Fibroblast of peridontal ligament (primary cell): ENCODE data around the gene ZFYVE28.

Experiments
- DNase-seq: peaks from one replicate; pipeline ENCODE4 v3.0.0-alpha.2; 2010; ENCODE audit errors: extremely low read depth

Gene ZFYVE28

DNA sequence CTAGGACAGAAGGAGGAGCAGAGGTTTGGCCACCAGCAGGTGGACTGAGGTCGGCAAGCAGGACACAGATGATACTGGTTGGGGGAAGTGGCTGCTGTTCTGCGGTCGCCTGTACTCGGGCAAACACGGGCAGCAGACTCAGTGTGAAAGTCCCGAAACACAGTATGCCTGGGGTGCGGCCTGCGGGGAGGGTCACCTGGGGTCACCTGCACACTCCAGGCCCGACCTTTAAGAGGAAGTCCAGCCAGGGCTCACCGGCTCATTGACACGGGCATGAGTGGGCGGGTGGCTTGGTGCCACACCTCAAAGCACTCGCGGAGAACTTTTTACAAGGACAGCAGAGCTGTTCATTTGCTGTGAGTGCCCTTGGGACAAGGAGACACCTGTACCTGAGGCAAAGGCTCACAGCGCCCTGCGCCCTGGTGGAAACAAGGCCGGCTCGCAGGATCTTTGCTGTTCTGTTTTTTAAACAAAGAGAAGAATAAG lies 85.0 kb downstream of the ZFYVE28 start:
- DNase-seq = no peak

DNA sequence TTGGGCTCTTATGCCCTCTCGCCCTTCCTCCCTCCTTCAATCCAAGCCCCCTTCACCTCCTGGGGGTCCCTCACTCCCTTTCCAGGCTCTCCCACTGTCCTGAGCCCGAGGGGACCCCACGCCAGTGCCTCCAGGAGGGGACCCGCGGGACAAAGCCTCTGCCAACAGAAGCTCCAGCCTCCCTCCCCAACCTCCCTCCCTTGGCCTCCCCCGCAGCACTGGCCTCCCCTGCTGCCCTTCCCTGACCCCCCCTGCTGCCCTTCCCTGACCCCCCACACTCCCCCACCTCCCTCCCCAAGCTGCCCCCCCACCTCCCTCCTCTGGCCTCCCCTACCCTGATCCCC lies 85.5 kb downstream of the ZFYVE28 start:
- DNase-seq = no peak

DNA sequence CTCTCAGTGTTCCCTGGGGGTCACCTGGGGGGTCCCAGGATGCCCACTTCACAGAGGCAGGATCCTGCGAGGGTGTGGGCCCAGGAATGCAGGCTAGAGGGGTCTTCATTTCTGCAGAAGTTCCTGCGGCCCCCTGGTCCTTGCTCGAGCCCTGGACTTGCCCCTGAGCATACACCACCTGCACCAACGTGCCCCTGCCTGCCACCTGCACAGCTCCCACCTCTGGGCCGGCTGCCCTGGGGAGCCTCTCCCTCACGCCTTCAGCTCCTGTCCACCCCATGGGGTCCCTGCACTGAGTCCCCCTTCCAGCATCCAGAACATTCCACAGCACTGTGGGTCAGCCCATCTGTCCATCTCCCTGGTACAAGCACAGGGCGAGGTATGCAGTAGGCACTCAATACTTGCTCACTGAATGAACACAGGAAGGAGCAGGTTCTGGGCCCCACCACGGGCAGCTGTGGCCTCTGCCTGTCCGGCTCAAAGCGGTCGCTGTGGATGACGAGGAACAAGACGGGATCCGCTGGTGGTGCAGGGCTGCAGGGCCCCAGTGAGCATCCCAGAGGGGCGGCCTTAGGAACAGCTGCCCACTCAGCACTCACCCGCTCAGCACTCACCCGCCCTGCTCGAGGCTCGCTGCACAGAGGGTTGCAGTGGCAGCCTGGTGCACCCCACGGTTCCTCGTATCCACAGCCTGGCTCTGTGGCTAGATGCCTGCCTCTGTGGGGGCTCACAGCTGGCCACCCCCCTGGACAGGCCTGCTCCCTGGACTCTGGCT lies 86.1 kb downstream of the ZFYVE28 start:
- DNase-seq = no peak

DNA sequence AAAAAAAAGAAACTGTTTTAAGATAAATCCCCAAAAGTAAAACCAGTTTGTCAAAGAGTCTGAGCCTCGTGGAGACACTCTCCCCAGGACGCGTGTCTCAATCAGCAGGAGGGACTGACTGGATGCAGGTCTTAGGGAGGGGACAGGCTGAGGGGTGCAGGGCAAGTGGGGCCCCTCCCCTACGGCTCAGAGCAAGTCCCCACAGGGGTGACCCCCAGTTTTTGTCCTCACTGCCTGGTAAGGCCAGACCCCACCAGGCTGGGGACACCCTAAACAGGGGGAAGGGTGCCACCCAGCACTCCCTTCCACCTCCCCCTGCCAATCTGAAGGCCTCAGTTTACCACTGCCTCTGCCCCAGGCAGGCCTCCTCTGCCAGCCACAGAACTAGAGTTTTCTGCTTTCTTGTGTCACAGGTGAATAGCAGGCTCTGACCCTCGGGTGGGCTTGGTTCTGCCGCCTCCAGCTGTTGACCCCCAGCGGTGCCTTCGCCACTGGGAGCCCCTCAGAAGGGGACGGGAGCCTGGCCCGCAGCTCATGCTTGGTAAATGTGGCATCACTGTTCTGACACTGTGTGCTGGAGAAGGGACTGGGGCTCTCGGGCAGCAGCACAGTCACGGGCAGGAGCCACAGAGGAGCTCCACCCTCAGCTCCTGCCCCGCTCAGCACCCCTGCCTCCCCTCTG lies 86.8 kb downstream of the ZFYVE28 start:
- no peak for DNase-seq

DNA sequence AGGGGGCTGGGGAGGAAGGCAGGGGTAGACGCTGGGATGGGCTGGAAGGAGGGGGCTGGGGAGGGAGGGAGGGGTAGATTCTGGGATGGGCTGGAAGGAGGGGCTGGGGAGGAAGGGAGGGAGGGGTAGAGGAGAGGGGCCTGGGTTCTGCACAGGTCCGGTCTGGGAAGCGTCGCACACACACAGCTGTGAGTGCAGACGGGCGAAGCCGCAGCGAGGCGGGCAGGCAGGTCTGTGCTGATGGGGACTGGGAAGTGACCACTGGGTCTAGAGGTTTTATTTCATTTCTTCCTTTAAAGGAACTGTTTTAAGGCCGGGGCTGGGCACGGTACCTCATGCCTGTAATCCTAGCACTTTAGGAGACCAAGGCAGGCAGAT lies 87.4 kb downstream of the ZFYVE28 start:
- DNase-seq = no peak

DNA sequence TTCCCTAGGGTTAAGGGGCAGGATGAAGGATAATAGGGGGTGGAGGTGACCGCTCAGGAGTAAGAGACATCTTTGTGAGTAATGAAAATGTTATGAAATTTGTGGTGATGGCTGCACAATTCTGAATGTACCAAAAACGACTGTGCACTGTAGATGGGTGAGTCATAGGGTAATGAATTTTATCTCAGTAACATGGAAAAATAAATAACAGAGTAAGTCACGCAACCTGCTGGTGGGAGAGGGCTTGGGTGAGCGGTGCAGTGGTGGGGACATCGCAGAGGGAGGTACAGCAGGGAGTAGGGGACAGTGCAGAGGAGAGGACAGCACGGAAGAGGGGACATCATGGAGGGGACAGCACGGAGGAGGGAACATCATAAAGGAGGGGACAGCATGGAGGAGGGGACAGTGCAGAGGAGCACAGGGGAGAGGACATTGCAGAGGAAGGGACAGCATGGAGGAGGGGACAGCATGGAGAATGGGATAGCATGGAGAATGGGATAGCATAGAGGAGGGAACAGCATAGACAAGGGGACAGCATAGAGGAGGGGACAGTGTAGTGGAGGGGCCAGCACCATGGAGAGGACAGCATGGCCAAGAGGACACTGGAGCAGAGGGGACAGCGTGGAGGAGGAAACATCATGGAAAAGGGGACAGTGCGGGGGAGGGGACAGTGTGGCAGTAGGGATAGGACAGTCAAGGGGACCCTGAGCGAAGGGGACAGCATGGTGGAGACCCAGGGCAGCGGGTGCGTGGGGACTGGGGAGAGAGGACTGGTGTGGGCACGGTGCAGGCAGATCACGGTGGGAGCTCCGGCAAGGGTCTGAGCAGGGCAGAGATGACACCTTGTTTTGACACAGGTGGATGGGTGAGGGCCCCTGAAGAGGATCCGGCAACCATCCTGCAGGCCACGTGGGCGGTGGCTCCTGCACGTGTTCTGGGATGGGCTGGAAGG lies 88.1 kb downstream of the ZFYVE28 start:
- DNase-seq = peak; percentile 88

DNA sequence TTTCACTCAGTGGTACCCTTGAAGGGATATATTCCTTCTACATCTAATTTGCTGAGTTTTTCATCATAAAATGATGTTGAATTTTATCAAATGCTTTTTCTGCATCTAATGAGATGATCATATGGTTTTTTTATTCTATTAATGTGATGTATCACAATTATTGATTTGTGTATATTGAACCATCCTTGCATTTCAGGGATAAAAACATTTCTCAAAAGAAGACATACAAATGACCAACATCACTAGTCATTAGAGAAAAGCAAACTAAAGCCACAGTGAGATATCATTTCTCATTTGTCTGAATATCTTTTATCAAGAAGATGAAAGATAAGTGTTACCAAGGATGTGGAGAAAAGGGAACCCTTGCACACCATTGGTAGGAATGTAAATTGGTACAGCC lies 90.9 kb downstream of the ZFYVE28 start:
- no peak for DNase-seq

DNA sequence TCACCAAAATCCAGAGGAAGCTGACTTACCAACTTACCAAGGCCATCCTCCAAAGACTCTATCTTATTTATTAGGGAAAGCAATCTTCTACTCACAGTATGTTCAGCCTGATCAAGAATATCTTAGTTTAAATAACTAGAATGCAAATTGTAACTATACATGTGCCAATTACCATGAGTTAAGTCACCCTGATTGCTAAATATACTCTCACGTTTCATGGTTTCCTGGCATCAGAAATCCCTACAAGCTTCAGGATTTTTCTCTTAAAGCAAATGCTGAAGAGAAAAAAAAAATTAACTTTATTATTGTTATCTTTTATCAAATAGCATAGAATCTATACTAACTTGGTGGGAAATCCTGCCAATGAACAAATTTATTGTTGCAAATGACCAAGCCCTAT lies 93.6 kb downstream of the ZFYVE28 start:
- DNase-seq = peak; percentile 69

DNA sequence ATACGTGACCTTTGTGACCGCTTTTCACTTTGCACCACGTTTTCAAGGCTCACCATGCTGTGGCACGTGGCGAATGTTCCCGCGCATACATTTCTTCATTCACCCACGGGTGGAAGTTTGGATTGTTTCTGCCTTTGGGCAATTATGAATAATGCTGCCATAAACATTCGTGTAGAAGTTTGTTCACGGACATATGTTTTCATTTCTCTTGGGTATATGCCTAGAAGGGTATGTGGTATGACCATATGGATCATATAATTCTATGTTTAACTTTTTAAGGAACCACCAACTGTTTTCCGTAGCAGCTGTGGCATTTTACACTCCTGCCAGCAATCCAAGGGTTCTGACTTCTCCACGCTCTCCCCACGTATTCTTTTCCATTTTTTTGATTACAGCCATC lies 95.6 kb downstream of the ZFYVE28 start:
- peak; percentile 68 for DNase-seq

DNA sequence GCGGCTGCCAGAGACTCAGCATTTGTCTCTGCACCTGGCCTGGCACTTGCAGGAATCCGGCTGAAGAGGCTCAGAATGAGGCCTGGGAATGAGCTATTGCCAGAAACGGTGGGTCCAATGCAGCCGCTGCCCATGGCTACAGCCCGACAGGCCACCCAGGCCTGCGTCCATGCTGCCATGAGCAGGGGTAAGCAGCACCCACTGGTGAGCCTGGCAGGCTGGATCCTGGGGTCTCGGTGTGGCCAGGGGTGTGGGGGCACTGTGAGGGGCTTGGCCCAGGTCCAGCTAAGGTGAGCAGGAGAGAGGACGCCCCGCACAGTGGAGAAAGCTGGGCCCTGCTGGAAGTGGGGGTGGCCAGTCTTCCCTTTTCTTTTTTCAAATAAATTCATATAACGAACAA lies 96.2 kb downstream of the ZFYVE28 start:
- DNase-seq = no peak

DNA sequence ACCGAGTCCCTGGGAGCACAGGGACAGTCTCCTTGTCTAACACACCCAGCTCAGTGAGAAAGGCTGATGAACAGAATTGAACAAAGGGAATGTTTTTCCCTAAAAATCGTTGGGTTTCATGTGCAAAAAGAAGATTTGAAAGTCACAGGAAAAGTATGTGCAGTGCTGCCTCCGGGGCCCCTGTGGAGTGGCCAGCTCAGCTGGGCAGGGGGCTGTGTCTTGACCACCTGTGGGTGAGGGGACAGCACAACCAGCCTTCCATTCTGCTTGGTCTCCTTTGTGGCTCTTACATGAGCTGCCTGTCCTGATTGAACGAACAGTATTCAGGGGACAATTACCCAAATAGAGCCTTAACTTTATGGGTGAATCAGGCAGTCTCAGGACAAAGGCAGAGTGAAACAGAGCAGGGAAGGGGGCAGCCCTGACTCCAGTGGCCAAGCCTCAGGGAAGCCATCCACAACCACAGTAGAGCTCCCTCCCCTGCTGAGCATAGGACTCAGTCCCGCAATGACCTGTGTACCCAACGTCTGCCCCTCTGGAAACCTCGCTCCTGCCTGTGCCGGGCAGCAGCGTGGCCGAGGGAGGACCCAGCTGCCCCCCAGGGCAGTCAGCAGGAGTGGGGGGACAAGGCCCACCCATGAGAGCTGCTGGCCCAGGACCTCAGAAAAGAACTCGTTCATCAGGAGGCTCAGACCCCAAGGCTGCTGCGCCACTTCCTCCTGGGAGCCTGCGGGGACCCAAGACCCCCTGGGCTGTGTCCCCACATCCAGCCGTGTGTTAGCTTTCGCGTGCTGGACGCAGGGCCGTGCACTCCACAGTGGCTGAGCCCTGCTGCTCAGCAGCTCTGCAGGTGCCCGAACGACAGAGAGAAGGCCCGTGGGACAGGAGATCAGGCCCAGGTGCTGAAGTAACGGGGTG lies 96.9 kb downstream of the ZFYVE28 start:
- no peak for DNase-seq

DNA sequence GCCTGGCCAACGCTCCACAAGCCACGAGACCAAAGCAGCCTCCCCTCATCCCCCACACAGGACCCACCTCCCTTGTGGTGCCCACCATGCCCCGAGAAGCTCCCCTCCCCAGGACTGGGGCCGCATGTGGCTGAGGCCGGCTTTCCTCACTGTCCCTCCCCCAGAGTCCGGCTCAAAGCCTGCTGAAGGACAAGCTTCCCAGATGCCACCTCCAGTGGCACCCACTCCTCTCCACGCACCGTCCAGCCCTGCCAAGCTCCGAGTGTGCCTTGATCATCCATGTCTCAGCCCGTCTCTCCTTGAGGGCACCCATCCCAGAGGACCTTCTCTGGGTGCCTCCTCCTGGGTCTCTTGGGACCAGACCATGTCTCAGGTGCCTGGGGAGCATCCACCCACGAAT lies 97.7 kb downstream of the ZFYVE28 start:
- DNase-seq = no peak

DNA sequence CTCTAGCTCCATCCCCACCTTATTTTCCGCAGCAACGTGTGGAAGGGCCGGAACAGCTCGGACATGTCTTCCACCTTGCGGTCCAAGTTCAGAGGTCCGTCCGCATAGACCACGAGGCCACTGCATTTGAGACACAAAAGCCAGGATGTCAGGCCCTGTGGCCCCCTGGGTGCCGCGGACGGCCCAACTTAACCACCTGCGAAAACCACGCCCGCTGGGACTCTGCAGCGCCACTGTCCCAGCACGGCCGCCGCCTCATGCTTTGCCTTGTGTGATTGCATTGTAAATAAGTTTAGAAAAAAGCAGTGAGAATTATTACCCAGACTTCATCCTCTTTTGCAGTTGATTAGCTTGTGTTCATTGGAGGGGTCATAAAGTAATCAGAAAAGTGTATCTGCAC lies 98.3 kb downstream of the ZFYVE28 start:
- DNase-seq = no peak

DNA sequence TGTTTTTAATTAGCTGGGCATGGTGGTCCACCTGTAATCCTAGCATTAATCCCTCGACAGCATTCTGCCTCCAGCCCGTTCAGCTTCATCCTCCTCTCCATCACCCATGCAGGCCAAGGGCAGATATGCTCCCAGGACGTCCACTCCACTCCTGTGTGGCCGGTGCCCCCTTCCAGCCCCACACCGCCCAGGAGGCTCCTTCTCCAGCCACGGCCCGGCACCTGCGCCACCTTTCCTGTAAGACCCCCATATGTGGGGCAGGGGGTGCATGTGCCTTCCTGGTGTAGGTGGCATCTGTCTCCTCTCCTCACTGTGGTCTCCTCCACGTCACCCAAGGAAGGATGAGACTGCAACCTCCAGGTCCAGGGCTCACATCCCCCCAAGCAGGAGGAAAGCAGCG lies 99.6 kb downstream of the ZFYVE28 start:
- no peak for DNase-seq

DNA sequence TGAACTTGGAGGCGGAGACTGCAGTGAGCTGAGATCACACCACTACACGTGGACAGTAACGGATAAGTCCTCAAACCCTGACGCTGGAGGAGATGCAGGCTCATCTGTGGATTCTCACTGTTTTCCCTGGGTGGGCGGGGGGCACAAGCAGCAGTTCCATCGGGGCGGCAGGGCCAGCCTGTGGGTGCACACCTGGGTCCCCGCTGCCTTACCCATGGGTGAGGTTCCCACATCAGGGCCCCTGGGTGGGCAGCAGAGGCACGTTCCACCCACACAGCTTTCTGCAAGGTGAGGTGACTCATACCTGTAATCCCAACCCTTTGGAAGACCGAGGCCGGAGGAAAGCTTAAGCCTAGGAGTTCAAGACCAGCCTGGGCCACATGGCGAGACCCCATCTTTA lies 100.0 kb downstream of the ZFYVE28 start:
- no peak for DNase-seq

DNA sequence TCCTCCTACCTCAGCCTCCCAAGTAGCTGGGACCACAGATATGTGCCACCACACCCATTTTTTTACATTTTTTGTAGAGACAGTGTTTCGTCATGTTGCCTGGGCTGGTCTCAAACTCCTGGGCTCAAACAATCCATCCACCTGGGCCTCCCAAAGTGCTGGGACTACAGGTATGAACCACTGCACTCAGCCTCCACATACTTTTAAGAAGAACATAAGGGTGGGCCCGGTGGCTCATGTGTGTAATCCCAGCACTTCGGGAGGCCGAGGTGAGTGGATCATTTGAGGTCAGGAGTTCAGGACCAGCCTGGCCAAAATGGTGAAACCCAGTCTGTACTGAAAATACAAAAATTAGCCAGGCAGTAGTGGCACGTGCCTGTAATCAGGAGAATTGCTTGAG lies 105.1 kb downstream of the ZFYVE28 start:
- DNase-seq = no peak

DNA sequence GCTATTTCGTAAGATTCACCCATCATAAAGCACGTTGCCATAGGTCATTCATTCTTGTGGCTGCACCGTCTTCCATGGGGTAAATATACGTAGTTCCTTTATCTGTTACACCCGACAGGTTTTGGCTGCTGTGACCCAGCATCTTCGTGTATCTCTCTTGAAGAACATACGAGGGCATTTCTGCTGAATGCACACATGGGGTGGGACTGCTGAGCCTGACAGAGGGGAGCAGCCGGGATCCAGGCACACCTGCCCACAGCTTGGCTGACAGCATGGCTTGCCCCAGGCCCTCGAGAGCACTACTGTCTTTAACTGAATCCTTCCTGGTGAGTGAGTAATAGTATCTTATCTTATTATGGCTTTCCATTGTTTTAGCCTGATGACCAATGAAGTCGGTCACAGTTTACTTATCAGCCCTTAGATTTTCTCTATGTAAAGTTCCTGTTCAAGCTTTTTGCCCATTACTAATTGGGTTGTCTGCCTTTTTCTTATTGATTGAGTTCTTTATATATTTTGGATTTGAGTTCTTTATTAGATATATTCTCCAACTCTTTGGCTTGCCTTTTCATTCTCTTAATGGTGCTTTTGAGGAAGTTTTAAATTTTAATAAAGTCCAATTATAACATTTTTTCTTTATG lies 111.6 kb downstream of the ZFYVE28 start:
- DNase-seq = no peak

DNA sequence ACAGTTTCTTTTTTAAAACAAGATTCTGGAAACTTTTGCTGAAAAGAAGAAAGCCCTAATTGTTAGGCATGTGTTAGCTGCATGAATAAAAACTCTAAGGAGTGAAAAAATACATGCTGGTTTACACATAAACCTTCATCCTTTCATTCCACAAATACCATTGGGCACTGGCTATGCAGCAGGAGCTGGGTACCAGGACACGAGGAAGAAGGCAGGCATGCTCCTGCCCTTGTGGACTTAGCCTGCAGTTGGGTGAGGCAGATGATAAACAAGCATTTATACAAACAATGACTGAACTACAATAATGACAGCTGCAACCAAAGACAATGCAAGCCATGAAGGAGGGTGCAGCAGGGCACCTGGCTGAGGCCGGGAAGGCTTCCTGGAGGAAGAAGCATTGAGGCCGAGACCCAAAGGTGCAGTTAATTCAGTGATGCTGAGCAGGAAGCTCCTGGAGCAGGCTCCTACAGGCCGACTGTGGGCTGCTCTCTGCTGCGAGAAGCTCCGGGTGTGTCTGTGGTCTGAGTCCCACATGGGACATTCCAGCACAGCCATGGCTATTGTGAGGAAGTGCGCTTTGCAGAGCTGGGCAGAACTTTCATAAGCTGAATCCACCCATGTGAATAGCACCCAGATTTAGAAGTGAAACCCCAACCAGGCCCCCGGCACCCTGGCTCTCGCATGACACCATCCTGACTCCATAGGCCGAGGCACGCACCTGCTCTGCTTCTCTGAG lies 112.5 kb downstream of the ZFYVE28 start:
- DNase-seq = no peak

DNA sequence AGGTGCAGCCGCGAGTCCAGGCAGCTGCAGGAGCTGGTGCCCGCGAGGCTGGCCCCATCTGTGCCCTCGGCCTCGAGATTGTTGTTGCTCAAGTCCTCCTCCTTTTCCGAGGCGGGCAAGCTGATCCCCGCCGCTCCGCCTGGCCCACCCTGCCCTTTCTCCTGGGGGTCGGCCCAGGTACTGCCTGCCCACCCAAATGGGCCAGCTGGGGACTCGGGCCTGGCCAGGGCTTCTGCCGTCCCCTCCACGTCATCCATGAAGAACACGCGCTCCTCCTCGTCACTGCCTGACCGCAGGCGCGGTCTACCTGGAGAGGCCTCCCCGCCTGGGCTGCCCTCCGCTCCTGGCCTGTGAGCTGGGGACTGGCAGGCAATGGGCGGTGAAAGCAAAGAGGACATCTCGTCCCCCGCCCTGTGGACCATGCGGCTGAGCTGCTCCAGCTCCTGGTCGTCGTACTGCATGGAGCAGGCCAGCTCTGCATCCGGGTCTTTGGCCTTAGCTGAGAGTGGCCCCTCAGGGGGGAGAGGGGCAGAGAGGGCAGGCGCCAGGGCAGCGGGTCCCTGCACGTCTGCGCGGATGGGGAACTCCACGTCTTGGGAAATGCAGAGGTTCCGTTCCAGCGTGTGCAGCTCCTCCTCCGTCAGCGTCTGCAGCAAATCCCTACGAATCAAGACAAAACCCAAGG lies 113.4 kb downstream of the ZFYVE28 start:
- no peak for DNase-seq
